ENCODE data around the gene ATOH8. TPM values are rescaled to one million over a fixed set of nuclear protein-coding genes. Genes with fewer than 3 reads are reported as not detected.

ATOH8 gene
- total and polyA plus RNA-seq, 4 experiments from 2014 or later, result not detected

GRCh38 chr2:85707304-85707703 is 46.5 kb upstream of the ATOH8 start:
- no peaks in the 10 kb centered on the region for H3K27me3 ChIP-seq (ENCODE audit: insufficient read depth, low read length)
- peaks cover 3% of the 10 kb centered on the region in 2 donors for H3K27me3 Mint-ChIP-seq
- H3K36me3 Mint-ChIP-seq, result no peaks in the 10 kb centered on the region
- H3K9me3 ChIP-seq (ENCODE audit: control insufficient read depth in 1 of 2, low read length in 2 of 2), result no peaks in the 10 kb centered on the region
- intact Hi-C loops (cut with micrococcal nuclease), result loop anchor here (1.0 kb wide), 3 partner anchors 28 to 316 kb away; no protein-coding TSS in a partner anchor
- POLR2A ChIA-PET (ENCODE audit: partially characterized antibody), result interaction anchor here (1.1 kb wide), 1 partner anchor 70 kb away, joined by 3 read pairs; no protein-coding TSS in a partner anchor
- peak overlapping the region in 1 of 8 donors; percentile 1 for H3K4me3 Mint-ChIP-seq
- no peaks in the 10 kb centered on the region for H3K36me3 ChIP-seq (ENCODE audit: insufficient read depth, low read length)
- peaks cover 18% of the 10 kb centered on the region for H3K4me1 ChIP-seq (ENCODE audit: insufficient read depth, low read length)
- peaks cover 10 to 39% (median 19%) of the 10 kb centered on the region in 4 donors for H3K4me1 Mint-ChIP-seq
- H3K27ac Mint-ChIP-seq, result peak overlapping the region in 3 of 7 donors; percentile 11 to 45 (median 17)
- CTCF ChIA-PET (ENCODE audit: partially characterized antibody), result interaction anchor here (0.8 to 7.7 kb wide), 15 partner anchors 8 to 288 kb away, joined by 3 to 67 read pairs (median 7); no protein-coding TSS in a partner anchor
- H3K27ac ChIP-seq (ENCODE audit: low read depth, low read length), result no peak overlapping the region
- no peaks in the 10 kb centered on the region for H3K9me3 Mint-ChIP-seq
- no peak overlapping the region for H3K4me3 ChIP-seq (ENCODE audit: low read length in 2 of 2)
- DNase-seq, result peak; percentile 66 to 75 (median 72)

GRCh38 chr2:85708641-85709040 is 45.1 kb upstream of the ATOH8 start:
- Mint-ChIP-seq H3K4me1 (peaks cover 8 to 30% (median 16%) of the 10 kb centered on the region in 4 donors), H3K4me3 (no peak overlapping the region), H3K9me3 (no peaks in the 10 kb centered on the region), H3K27me3 (peaks cover 1 to 3% of the 10 kb centered on the region in 2 donors), H3K36me3 (no peaks in the 10 kb centered on the region), H3K27ac (no peak overlapping the region)
- Histone ChIP-seq H3K9me3 (ENCODE audit: control insufficient read depth in 1 of 2, low read length in 2 of 2) (no peaks in the 10 kb centered on the region), H3K27me3 (ENCODE audit: insufficient read depth, low read length) (no peaks in the 10 kb centered on the region), H3K36me3 (ENCODE audit: insufficient read depth, low read length) (no peaks in the 10 kb centered on the region), H3K27ac (ENCODE audit: low read depth, low read length) (no peak overlapping the region), H3K4me3 (ENCODE audit: low read length in 2 of 2) (no peak overlapping the region), H3K4me1 (ENCODE audit: insufficient read depth, low read length) (peaks cover 18% of the 10 kb centered on the region)
- POLR2A ChIA-PET (ENCODE audit: partially characterized antibody), result no interaction called here
- CTCF ChIA-PET (ENCODE audit: partially characterized antibody), result interaction anchor here (0.9 to 7.7 kb wide), 12 partner anchors 9 to 289 kb away, joined by 3 to 67 read pairs (median 6); no protein-coding TSS in a partner anchor
- no peak for DNase-seq
- intact Hi-C loops (cut with micrococcal nuclease), result no loop called here

- Mint-ChIP-seq H3K4me3 (no peak overlapping the region), H3K9me3 (no peaks in the 10 kb centered on the region), H3K27me3 (peaks cover 1 to 3% of the 10 kb centered on the region in 2 donors), H3K4me1 (peaks cover 10 to 28% (median 16%) of the 10 kb centered on the region in 4 donors), H3K36me3 (no peaks in the 10 kb centered on the region), H3K27ac (no peak overlapping the region)
- Histone ChIP-seq H3K4me1 (ENCODE audit: insufficient read depth, low read length) (peaks cover 19% of the 10 kb centered on the region), H3K27me3 (ENCODE audit: insufficient read depth, low read length) (no peaks in the 10 kb centered on the region), H3K9me3 (ENCODE audit: control insufficient read depth in 1 of 2, low read length in 2 of 2) (no peaks in the 10 kb centered on the region), H3K4me3 (ENCODE audit: low read length in 2 of 2) (no peak overlapping the region), H3K36me3 (ENCODE audit: insufficient read depth, low read length) (no peaks in the 10 kb centered on the region), H3K27ac (ENCODE audit: low read depth, low read length) (no peak overlapping the region)
- CTCF ChIA-PET (ENCODE audit: partially characterized antibody), result interaction anchor here (0.8 to 7.7 kb wide), 11 partner anchors 10 to 407 kb away, joined by 3 to 67 read pairs (median 6); no protein-coding TSS in a partner anchor
- POLR2A ChIA-PET (ENCODE audit: partially characterized antibody), result no interaction called here
- no peak for DNase-seq
- intact Hi-C loops (cut with micrococcal nuclease), result no loop called here
Observed at GRCh38 chr2:85709401-85709811, 44.4 kb upstream of the ATOH8 start.

GRCh38 chr2:85710687-85711577 is 42.9 kb upstream of the ATOH8 start:
- POLR2A ChIA-PET (ENCODE audit: partially characterized antibody), result no interaction called here
- Mint-ChIP-seq H3K36me3 (no peaks in the 10 kb centered on the region), H3K4me3 (no peak overlapping the region), H3K9me3 (no peaks in the 10 kb centered on the region), H3K27ac (no peak overlapping the region), H3K4me1 (peaks cover 3 to 13% (median 10%) of the 10 kb centered on the region in 4 donors), H3K27me3 (peaks cover 1 to 3% of the 10 kb centered on the region in 2 donors)
- H3K4me1 ChIP-seq (ENCODE audit: insufficient read depth, low read length), result peaks cover 13% of the 10 kb centered on the region
- no peak overlapping the region for H3K27ac ChIP-seq (ENCODE audit: low read depth, low read length)
- DNase-seq, result no peak
- H3K36me3 ChIP-seq (ENCODE audit: insufficient read depth, low read length), result no peaks in the 10 kb centered on the region
- no peak overlapping the region for H3K4me3 ChIP-seq (ENCODE audit: low read length in 2 of 2)
- H3K27me3 ChIP-seq (ENCODE audit: insufficient read depth, low read length), result no peaks in the 10 kb centered on the region
- CTCF ChIA-PET (ENCODE audit: partially characterized antibody), result interaction anchor here (1.5 to 7.7 kb wide), 2 partner anchors 31 to 73 kb away, joined by 3 to 57 read pairs; no protein-coding TSS in a partner anchor
- intact Hi-C loops (cut with micrococcal nuclease), result no loop called here
- H3K9me3 ChIP-seq (ENCODE audit: control insufficient read depth in 1 of 2, low read length in 2 of 2), result no peaks in the 10 kb centered on the region

- DNase-seq, result no peak
- Histone ChIP-seq H3K4me1 (ENCODE audit: insufficient read depth, low read length) (peaks cover 13% of the 10 kb centered on the region), H3K36me3 (ENCODE audit: insufficient read depth, low read length) (no peaks in the 10 kb centered on the region), H3K27me3 (ENCODE audit: insufficient read depth, low read length) (peaks cover 3% of the 10 kb centered on the region), H3K9me3 (ENCODE audit: control insufficient read depth in 1 of 2, low read length in 2 of 2) (no peaks in the 10 kb centered on the region), H3K27ac (ENCODE audit: low read depth, low read length) (no peak overlapping the region), H3K4me3 (ENCODE audit: low read length in 2 of 2) (no peak overlapping the region)
- intact Hi-C loops (cut with micrococcal nuclease), result no loop called here
- no peaks in the 10 kb centered on the region for H3K36me3 Mint-ChIP-seq
- ChIA-PET POLR2A (ENCODE audit: partially characterized antibody) (no interaction called here), CTCF (ENCODE audit: partially characterized antibody) (interaction anchor here (1.5 kb wide), 1 partner anchor 74 kb away, joined by 3 read pairs; no protein-coding TSS in a partner anchor)
- H3K4me3 Mint-ChIP-seq, result no peak overlapping the region
- peaks cover 3 to 11% (median 10%) of the 10 kb centered on the region in 4 donors for H3K4me1 Mint-ChIP-seq
- no peak overlapping the region for H3K27ac Mint-ChIP-seq
- H3K27me3 Mint-ChIP-seq, result peaks cover 1 to 4% of the 10 kb centered on the region in 2 donors
- no peaks in the 10 kb centered on the region for H3K9me3 Mint-ChIP-seq
Observed at GRCh38 chr2:85711578-85712060, 42.2 kb upstream of the ATOH8 start.

- Histone ChIP-seq H3K4me1 (ENCODE audit: insufficient read depth, low read length) (peaks cover 8% of the 10 kb centered on the region), H3K4me3 (ENCODE audit: low read length in 2 of 2) (no peak overlapping the region), H3K36me3 (ENCODE audit: insufficient read depth, low read length) (no peaks in the 10 kb centered on the region), H3K27ac (ENCODE audit: low read depth, low read length) (no peak overlapping the region), H3K27me3 (ENCODE audit: insufficient read depth, low read length) (peaks cover 3% of the 10 kb centered on the region), H3K9me3 (ENCODE audit: control insufficient read depth in 1 of 2, low read length in 2 of 2) (no peaks in the 10 kb centered on the region)
- ChIA-PET CTCF (ENCODE audit: partially characterized antibody) (interaction anchor here (0.7 to 1.5 kb wide), 2 partner anchors 33 to 75 kb away, joined by 3 read pairs; no protein-coding TSS in a partner anchor), POLR2A (ENCODE audit: partially characterized antibody) (no interaction called here)
- Mint-ChIP-seq H3K4me3 (no peak overlapping the region), H3K4me1 (peaks cover under 1 to 6% (median 5%) of the 10 kb centered on the region in 4 donors), H3K36me3 (no peaks in the 10 kb centered on the region), H3K9me3 (no peaks in the 10 kb centered on the region), H3K27ac (no peak overlapping the region), H3K27me3 (peaks cover 0 to 4% of the 10 kb centered on the region in 2 donors)
- intact Hi-C loops (cut with micrococcal nuclease), result no loop called here
- no peak for DNase-seq
Observed at GRCh38 chr2:85712336-85712735, 41.5 kb upstream of the ATOH8 start.
